Renal cortical epithelial cell (primary cell): Measurements from ENCODE around the gene DLL3. TPM values are rescaled to one million over a fixed set of nuclear protein-coding genes. Genes with fewer than 3 reads are reported as not detected.

Experiments
- DNase-seq: peaks from one replicate; pipeline ENCODE4 v3.0.0-alpha.2; 2011; ENCODE audit warnings: low read depth
- total RNA-seq: library from RNA; depleted of rRNA; stranded (reverse); fragments of >200 nt; gene quantifications from 2 replicates; pipeline ENCODE4 v1.2.3, GENCODE V29; 2014

The DLL3 gene
- total RNA-seq, 1 donor from 2014 or later = 0.05 TPM

DNA sequence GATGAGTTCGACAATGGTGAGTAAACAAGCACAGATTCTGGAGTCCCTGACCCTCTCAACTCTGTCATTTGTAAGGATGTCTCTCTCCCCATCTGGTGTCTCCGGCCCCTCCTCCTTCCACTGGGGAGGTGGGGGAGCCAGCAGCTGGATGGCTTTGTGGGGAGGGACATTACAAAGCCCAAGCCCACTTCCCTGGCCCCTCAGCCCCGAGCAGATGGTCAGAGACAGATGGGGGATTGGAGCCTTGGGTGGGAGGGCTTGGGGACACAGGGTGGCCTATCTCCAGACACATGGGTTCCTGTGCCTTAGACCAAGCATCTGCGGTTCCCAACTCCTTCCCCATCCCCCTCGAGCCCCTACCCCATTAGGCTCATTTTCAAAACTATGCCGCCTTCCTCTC is 15.6 kb upstream of the DLL3 start:
- DNase-seq = no peak

DNA sequence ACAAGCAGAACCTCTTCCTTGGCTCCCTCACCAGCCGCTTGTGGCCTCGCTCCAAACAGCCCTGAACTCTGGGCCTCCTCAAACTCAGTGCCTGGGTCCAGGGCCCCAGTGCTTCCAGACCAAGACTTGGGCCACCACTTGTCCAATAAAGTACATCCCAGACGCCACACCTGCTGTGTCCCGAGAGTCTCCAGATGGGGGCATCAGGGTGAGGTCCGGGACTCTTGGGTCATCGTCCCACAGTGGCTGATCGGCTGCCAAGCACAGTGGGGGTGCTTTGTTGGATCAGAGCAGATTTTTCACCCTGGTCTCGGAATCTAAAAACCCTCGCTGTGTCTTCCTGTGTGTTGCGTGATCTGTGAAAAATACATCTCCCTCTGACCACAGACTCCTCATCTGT is 9.0 kb upstream of the DLL3 start:
- no peak for DNase-seq

DNA sequence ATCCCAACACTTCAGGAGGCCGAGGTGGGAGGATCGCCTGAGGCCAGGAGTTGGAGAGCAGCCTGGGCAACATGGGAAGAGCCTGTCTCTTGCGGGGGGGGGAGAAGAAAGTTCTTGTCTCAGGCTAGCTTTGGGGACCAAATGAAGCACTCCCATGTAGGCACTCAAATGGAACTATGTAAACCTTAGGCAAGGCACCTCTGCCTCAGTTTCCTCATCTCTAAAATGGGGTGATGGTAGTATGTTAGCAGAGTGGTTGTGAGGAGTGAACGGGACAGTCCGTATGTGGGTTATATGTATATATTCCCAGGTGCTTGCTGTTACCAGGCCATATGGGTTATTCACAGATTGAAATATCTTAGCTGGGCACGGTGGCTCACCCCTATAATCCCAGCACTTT is 6.5 kb upstream of the DLL3 start:
- no peak for DNase-seq

DNA sequence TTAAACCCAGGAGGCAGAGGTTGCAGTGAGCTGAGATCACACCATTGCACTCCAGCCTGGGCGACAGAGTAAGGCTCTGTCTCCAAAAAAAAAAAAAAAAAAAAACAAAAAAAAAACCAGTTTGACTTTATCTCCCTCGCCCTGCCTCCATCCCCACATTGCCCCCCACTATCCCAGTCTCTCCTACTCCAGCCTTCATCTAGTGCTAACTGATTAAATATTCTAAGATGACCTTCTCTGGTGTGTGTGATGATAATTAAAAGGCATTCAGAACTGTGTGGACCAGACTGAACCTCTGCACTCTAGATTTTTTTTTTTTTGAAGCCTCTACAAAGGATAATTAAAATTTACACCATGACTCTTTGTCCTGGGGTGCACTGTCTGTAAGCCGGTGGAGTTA is 6.0 kb upstream of the DLL3 start:
- no peak for DNase-seq

DNA sequence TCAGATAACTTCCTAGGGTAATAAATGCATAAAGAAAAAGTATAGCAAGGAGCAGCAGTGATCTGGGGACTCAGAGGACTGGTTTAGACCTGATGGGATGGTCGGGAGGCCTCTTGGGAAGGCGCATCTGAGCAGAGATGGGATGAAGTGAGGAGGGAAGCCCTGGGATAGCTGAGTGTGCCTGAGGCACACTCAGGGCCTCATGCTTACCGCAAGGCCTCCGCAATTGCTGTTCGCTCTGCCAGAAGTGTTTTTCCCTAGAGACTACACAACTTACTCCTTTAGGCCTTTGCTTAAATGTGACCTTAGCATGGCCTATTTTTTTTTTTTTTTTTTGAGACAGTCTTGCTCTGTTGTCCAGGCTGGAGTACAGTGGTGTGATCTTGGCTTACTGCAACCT is 4.1 kb upstream of the DLL3 start:
- no peak for DNase-seq

DNA sequence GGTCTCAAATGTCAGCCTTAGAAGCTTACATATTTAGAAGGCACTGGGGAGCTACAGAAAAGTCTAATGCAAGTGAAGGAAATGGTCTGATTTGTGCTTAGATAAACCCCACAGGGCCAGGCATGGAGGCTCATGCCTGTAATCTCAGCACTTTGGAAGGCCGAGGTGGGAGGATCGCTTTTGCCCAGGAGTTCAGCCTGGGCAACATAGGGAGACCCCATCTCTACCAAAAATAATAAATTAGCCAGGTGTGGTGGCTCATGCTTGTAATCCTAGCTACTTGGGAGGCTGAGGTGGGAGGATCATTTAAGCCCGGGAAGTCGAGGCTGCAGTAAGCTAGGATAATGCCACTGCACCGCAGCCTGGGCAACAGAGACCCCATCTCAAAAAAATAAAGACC is 2.7 kb upstream of the DLL3 start:
- DNase-seq = no peak

DNA sequence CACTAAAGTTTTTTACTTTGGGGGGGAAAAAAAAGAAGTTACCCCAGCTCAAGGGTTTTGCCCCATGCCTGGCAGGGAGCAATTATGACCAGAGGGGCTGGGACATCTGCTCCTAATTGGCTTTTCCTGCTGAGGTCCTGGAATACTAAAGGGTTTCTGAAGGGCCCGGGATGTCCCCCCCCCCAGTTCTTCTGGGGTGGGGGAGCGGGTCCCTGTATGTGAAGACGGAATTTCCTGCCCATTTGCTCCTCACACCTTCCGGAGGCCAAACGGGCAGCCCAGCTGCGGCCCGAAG is 1.1 kb upstream of the DLL3 start:
- no peak for DNase-seq

DNA sequence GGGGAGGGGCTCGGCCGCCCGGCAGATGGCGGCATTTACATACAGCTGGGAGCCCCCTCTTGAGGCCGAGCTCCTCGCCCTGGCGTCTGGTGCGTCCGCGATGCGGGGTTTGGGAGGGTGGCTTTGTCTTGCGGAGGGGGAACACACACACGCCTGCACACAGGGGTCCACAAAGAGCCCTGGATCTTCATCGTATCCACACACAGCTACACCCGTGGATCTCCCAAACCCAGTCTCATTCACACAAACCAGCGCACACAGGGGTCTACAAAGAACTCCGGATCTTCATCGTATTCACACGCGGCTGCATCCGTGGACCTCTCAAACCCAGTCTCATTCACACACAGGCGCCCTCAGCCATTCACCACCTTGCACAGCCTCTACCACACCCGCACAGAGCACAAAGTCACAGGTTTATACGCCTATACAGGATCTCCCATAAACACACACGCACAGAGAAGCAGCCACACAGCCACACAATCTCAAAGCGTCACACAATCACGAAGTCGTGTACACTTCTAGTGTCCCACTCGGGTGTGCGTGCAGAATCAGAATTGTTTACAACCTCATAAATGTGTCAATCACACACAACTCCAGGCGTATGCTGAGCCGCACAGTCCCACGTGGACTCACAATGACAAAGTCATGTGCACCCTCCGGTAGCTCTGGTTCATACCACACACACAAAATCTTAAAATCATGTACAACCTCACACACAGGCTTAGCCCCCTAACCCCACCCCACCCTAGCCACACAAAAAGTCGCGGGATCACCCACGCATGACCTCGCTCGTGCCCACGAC is 550 bp upstream of the DLL3 start:
- DNase-seq = no peak

DNA sequence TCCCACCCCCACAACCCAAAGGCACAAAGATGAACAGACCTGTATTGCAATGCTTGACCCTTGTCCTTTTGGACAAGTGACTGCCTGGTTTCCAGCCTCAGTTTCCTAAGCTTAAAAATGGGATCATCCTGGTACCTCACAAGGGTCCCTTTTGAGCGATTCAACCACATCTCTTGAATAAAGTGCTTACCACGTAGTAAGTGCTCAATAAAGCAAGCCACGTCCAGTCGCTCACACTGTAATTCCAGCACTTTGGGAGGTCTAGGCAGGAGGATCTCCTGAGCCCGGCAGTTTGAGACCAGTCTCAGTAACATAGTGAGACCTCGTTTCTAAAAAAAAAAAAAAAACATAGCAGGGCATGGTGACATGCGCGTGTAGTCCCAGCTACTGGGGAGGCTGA is 1.2 kb downstream of the DLL3 start:
- no peak for DNase-seq

DNA sequence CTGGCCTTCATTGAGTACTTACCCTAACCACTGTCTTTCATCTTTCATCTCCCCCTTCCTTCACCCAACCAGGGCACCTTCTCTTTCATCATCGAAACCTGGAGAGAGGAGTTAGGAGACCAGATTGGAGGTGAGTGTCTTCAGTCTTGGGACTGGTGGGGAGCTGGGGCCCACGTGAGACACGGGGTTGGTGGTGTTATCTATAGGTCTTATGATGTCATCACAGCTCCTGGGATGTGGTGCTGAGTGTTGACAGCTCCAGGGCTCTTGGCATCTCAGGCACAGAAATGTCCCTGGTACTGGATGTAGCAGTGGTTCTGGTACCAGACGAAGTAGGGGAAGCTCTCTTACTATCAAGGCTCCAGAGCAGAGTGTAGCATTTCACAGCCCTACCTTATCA is 1.8 kb downstream of the DLL3 start:
- no peak for DNase-seq

DNA sequence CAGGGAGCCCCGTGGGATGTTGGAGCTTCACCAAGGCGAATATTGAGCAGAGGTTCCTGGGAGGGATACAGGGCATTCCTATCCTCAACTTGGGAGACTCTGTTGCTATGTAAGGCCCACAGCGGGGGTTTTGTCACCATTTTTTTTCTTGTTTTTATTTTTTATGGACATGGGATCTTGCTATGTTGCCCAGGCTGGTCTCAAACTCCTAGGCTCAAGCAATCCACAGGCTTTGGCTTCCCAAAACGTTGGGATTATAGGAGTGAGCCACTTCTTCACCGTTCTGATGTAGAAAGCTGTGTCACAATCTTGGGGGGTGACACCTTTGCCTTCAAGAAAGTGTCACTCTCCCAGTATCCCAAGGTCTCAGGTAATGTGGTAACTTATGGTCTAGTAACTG is 2.6 kb downstream of the DLL3 start:
- DNase-seq = no peak

DNA sequence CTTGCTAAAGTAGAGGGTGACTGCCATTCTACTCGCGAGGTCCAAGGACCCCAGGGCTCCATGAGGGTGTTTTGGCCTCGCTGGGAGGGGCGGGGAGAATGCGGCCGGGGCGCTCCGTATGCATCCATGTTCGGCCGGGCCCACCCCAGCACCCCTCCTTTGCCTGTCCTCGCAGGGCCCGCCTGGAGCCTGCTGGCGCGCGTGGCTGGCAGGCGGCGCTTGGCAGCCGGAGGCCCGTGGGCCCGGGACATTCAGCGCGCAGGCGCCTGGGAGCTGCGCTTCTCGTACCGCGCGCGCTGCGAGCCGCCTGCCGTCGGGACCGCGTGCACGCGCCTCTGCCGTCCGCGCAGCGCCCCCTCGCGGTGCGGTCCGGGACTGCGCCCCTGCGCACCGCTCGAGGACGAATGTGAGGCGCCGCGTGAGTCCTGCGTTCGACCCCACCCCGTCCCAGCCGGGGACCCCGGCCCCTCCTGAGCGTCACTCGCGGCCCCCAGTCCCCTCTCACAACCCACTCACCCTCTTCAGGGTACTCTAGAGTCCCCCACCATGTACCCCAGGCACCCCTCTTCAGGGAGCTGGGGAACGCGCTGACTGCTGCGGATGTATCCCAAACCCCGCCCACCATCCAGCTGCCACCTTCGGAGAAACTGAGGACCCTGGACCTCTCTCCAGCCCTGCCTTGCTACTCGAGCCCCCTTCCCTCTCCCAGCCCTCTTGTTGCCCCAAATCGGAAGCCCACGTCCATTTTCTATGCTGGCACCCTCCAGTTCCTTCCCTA is 4.1 kb downstream of the DLL3 start:
- DNase-seq = peak; percentile 16

DNA sequence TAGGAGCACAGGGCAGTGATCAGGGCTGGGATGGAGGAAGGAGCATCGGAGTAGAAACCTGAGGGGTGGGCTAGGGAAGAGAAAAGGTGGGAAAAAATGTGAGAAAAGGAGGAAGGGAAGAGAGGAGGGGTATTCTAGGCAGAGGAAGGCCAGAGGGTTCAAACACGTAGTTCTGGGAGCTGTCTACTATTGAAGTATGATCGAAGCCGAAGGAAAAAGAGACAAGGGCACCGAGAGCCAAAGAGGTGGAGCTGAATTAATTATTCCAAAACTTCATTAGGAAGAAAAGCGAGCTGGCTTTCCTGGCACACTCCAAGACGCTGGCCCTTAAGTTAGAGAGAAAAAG is 7.8 kb downstream of the DLL3 start:
- no peak for DNase-seq

DNA sequence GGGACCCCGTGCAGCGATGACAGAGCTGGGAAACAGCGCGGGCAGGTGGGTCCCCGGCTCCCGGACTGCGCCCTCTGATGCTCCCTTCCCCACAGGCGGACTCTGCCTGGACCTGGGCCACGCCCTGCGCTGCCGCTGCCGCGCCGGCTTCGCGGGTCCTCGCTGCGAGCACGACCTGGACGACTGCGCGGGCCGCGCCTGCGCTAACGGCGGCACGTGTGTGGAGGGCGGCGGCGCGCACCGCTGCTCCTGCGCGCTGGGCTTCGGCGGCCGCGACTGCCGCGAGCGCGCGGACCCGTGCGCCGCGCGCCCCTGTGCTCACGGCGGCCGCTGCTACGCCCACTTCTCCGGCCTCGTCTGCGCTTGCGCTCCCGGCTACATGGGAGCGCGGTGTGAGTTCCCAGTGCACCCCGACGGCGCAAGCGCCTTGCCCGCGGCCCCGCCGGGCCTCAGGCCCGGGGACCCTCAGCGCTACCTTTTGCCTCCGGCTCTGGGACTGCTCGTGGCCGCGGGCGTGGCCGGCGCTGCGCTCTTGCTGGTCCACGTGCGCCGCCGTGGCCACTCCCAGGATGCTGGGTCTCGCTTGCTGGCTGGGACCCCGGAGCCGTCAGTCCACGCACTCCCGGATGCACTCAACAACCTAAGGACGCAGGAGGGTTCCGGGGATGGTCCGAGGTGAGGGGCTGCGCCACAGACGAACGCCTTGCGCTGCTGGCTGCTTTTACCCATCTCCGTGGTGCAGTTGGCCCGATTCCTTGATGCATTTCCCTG is 8.4 kb downstream of the DLL3 start:
- DNase-seq = no peak

DNA sequence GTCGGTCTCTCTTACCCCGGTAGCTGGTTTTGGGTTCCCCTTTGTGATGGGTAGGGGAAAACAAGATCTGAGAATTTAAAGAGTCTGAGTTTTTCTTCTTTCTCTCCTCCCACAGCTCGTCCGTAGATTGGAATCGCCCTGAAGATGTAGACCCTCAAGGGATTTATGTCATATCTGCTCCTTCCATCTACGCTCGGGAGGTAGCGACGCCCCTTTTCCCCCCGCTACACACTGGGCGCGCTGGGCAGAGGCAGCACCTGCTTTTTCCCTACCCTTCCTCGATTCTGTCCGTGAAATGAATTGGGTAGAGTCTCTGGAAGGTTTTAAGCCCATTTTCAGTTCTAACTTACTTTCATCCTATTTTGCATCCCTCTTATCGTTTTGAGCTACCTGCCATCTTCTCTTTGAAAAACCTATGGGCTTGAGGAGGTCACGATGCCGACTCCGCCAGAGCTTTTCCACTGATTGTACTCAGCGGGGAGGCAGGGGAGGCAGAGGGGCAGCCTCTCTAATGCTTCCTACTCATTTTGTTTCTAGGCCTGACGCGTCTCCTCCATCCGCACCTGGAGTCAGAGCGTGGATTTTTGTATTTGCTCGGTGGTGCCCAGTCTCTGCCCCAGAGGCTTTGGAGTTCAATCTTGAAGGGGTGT is 9.1 kb downstream of the DLL3 start:
- DNase-seq = no peak

DNA sequence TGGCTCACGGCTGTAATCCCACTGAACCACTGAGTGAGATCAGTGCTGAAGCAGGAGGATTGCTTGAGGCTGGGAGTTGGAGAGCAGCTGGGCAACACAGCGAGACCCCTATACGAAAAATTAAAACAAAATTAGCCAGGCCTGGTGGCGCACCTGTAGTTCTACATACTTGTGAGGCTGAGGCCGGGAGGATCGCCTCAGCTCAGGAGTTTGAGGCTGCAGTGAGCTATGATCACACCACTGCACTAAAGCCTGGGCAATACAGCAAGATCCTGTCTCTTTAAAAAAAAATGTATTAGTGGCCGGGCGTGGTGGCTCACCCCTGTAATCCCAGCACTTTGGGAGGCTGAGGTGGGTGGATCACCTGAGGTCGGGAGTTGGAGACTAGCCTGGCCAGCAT is 9.9 kb downstream of the DLL3 start:
- no peak for DNase-seq

DNA sequence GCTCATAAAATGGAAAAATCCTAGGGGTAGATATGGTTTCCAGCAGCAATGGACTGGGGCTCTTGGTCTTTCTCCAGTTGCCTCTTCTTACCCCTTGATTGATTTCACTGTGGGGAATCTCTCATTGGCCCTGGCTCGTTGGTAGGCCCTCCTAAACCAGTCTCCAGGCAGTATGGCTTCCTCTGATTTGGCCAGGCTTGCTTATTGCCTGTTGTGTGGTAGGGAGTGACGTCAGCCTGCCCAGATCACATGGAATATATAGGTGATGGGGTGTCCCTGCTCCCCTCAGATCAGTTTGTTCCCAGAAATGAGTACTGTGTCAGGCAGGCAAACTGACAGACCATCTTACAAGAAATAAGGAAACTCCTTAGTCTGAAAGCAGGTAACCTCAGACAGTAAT is 10.5 kb downstream of the DLL3 start:
- DNase-seq = no peak

DNA sequence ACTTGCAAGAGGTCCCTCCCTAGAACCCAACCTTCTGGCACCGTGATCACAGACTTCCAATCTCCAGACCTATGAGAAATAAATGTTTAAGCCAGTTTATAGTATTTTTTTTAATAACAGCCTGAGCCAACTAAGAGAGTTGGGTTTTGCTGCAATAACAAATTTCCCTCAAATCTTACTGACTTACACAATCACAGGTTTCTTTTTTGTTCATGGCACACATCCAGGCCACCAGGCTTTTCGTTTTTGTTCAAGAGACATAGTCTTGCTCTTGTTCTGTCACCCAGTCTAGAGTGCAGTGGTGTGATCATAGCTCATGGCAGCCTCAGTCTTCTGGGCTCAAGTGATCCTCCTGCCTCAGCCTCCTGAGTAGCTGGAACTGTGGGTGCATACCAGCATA is 14.2 kb downstream of the DLL3 start:
- no peak for DNase-seq

DNA sequence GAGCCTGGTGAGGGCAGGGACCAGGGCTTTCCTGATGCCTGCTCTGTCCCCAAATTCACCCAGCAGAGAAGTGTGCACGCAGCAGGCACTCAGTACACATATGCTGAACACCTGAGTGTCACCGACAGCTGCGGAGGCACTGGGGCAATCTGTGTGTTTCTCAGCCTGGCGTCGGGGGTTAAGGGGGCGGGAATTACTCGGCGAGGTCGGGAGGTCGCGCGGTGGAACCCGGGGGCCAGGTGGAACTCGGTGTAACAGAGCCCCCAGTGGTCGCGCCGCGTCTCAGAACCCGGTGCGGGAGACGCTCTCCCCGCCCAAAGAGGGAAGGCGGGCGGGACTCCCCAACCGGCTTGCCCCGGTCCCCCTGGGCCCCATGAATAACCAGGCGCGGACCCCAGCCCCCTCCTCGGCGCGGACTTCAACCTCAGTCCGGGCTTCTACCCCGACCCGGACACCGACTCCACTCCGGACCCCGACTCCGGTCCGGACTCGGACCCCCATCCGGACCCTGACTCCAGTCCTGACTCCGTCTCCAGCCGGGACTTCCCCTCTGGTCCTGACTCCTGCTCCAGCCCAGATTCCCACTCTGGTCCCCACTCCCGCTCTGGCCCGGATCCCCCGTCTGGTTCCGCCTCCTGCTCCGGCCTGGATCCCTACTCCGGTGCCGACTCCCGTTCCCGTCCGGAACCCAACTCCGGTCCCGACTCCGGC is 16.2 kb downstream of the DLL3 start, which contains the start of gene SELENOV:
Gene SELENOV (plus strand): TSS at position 300 of the 711 bp plus-strand sequence. CDS start 74 bp downstream, at position 374.
- DNase-seq = no peak

DNA sequence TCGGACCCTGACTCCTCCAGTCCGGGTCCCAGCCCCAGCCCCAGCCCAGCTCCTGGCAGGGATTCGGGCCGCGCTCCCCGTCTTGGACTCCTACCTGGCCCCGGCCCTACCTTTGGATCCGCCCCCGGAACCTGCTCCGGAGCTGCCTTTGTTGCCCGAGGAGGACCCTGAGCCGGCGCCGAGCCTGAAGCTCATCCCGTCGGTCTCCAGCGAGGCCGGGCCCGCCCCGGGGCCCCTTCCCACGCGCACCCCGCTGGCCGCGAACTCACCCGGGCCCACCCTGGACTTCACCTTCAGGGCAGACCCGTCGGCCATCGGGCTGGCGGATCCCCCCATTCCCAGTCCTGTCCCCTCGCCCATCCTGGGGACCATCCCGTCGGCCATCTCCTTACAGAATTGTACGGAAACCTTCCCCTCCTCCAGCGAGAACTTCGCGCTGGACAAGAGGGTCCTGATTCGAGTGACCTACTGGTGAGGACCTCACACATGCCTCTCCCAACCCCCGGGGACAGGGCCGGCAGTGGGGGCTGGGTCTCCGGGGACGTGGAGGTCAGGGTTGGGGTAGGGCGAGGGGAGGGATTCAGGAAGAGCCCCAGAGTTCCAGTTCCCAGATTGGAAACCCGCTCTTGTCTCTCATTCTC is 16.9 kb downstream of the DLL3 start:
- DNase-seq = no peak

DNA sequence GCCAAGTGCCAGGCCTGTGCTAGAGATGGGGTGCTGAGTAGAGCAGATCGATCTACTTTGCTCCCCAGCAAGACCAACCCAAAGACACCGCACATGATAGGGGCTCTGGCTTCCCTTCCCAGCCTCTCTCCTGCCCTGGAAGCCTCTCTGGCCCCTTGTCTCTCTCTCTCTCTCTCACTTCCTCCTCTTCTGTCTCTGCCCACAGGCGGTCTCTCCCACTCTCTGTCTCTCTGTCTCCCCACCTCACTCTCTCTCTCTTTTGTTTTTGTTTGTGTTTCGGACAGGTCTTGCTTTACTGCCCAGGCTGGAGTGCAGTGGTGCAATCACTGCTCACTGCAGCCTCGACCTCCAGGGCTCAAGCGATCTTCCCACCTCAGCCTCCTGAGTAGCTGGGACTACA is 17.5 kb downstream of the DLL3 start:
- DNase-seq = no peak
